Measurements from ENCODE around the gene PDE6B. TPM values are rescaled to one million over a fixed set of nuclear protein-coding genes. Genes with fewer than 3 reads are reported as not detected.

Gene PDE6B
- total RNA-seq, 1 donor from 2014 or later: 5.5 TPM

GRCh38 chr4:710916-711315, 85.5 kb downstream of the PDE6B start:
- H3K4me1 ChIP-seq: peaks cover 24% of the 10 kb centered on the region
- H3K36me3 ChIP-seq: peaks cover 13% of the 10 kb centered on the region
- no peaks in the 10 kb centered on the region for H3K27me3 ChIP-seq (ENCODE audit: low read depth)
- intact Hi-C loops (cut with DNase I): no loop called here
- H3K27ac ChIP-seq: no peak overlapping the region
- TF ChIP-seq CTCF (IDR thresholded peaks at IDR 0.05): no peak
- no peaks in the 10 kb centered on the region for H3K9me3 ChIP-seq
- H3K4me3 ChIP-seq: no peak overlapping the region
- DNase-seq (no peak), ATAC-seq (no peak)

- Histone ChIP-seq H3K36me3 (peaks cover 13% of the 10 kb centered on the region), H3K9me3 (no peaks in the 10 kb centered on the region), H3K27ac (no peak overlapping the region), H3K4me3 (no peak overlapping the region), H3K27me3 (ENCODE audit: low read depth) (no peaks in the 10 kb centered on the region), H3K4me1 (peaks cover 20% of the 10 kb centered on the region)
- no peak for DNase-seq
- TF ChIP-seq CTCF (IDR thresholded peaks at IDR 0.05): no peak
- intact Hi-C loops (cut with DNase I): no loop called here
- no peak for ATAC-seq
Measured at GRCh38 chr4:712093-712492, 86.7 kb downstream of the PDE6B start.

GRCh38 chr4:712916-713632, 87.7 kb downstream of the PDE6B start:
- no peak for TF ChIP-seq CTCF (IDR thresholded peaks at IDR 0.05)
- Histone ChIP-seq H3K9me3 (no peaks in the 10 kb centered on the region), H3K27ac (no peak overlapping the region), H3K4me3 (no peak overlapping the region), H3K4me1 (peaks cover 14% of the 10 kb centered on the region), H3K27me3 (ENCODE audit: low read depth) (no peaks in the 10 kb centered on the region), H3K36me3 (peaks cover 13% of the 10 kb centered on the region)
- DNase-seq (no peak), ATAC-seq (peak in 1 of 2 donors; percentile 33)
- intact Hi-C loops (cut with DNase I): no loop called here

- H3K27ac ChIP-seq: no peak overlapping the region
- no peak for DNase-seq
- peaks cover 13% of the 10 kb centered on the region for H3K36me3 ChIP-seq
- intact Hi-C loops (cut with DNase I): no loop called here
- ATAC-seq: peak in 1 of 2 donors; percentile 20
- peaks cover 5% of the 10 kb centered on the region for H3K4me1 ChIP-seq
- TF ChIP-seq CTCF (IDR thresholded peaks at IDR 0.05): no peak
- no peaks in the 10 kb centered on the region for H3K27me3 ChIP-seq (ENCODE audit: low read depth)
- H3K4me3 ChIP-seq: no peak overlapping the region
- H3K9me3 ChIP-seq: no peaks in the 10 kb centered on the region
Measured at GRCh38 chr4:714087-714486, 88.7 kb downstream of the PDE6B start.

- TF ChIP-seq CTCF (IDR thresholded peaks at IDR 0.05): no peak
- Histone ChIP-seq H3K36me3 (peaks cover 11% of the 10 kb centered on the region), H3K27me3 (ENCODE audit: low read depth) (no peaks in the 10 kb centered on the region), H3K27ac (no peak overlapping the region), H3K9me3 (no peaks in the 10 kb centered on the region), H3K4me1 (peaks cover 7% of the 10 kb centered on the region), H3K4me3 (no peak overlapping the region)
- ATAC-seq (peak; percentile 13 to 16), DNase-seq (no peak)
- intact Hi-C loops (cut with DNase I): no loop called here
Measured at GRCh38 chr4:717601-718320, 92.4 kb downstream of the PDE6B start.

Data from lower lobe of right lung (tissue), 2 donors.